ENCODE data around the gene JMJD1C.

DNA sequence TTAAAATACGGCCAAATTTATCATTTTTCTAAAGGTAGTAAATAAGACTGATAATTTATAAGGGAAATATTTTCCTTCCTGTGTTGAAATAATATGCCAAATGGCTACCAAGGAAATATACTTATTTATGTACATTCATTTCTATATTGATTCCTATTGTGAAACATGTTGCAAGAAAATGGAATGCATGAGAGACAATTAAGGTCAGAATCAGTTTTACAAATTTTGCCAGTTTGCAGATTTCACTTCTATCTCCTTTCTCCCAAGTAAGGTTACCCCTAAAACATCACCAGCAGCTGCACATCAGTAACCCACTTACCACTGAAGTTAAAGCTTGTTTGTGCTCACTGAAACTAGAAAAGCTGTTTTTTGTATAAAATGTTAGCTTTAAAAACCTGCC, 36.2 kb upstream of the JMJD1C start:
- TF ChIP-seq, protein P1, sequence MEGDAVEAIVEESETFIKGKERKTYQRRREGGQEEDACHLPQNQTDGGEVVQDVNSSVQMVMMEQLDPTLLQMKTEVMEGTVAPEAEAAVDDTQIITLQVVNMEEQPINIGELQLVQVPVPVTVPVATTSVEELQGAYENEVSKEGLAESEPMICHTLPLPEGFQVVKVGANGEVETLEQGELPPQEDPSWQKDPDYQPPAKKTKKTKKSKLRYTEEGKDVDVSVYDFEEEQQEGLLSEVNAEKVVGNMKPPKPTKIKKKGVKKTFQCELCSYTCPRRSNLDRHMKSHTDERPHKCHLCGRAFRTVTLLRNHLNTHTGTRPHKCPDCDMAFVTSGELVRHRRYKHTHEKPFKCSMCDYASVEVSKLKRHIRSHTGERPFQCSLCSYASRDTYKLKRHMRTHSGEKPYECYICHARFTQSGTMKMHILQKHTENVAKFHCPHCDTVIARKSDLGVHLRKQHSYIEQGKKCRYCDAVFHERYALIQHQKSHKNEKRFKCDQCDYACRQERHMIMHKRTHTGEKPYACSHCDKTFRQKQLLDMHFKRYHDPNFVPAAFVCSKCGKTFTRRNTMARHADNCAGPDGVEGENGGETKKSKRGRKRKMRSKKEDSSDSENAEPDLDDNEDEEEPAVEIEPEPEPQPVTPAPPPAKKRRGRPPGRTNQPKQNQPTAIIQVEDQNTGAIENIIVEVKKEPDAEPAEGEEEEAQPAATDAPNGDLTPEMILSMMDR (IDR thresholded peaks at IDR 0.05; ENCODE audit: insufficient read depth, low read length, poor library complexity, severe bottlenecking) = no peak
- TF ChIP-seq EZH2phosphoT487 (conservative IDR thresholded peaks at IDR 0.05; ENCODE audit: low read length) = no peak

Measured in SU-DHL-6 (cell line).